Naive B cell (primary cell): ENCODE data around the gene AIFM3. TPM values are rescaled to one million over a fixed set of nuclear protein-coding genes. Genes with fewer than 3 reads are reported as not detected.
A peak's percentile ranks its signal among the peaks of the same experiment; 100 is the strongest.

ENCODE experiments used
- ATAC-seq, 2 donors: fragments of 150-1000 bp; cut with Tn5 transposase; 2 replicates each; pipeline ENCODE4 v1.10.0; 2021; ENCODE audit warnings: low read depth in 2 of 2, mild to moderate bottlenecking in 2 of 2, moderate library complexity in 2 of 2
- DNase-seq: peaks from one replicate; pipeline ENCODE4 v3.0.0; 2022
- H3K27ac Mint-ChIP-seq, 6 donors: one replicate each; pipeline ENCODE4 v1.8.0; 2020 to 2022; ENCODE audit warnings: mild to moderate bottlenecking in 6 of 6, mixed read lengths in 6 of 6, moderate library complexity in 5 of 6, inconsistent platforms in 2 of 6
- H3K27me3 Mint-ChIP-seq, 3 donors: one replicate each; pipeline ENCODE4 v1.8.0; 2021 to 2022; ENCODE audit warnings: mixed read lengths in 3 of 3, mild to moderate bottlenecking in 1 of 3
- H3K36me3 Mint-ChIP-seq, 2 donors: one replicate each; pipeline ENCODE4 v1.8.0; 2020 to 2022; ENCODE audit warnings: mixed read lengths in 2 of 2, inconsistent platforms in 1 of 2, mild to moderate bottlenecking in 1 of 2
- H3K4me1 Mint-ChIP-seq, 3 donors: one replicate each; pipeline ENCODE4 v1.8.0; 2020 to 2022; ENCODE audit warnings: mixed read lengths in 3 of 3, inconsistent platforms in 1 of 3, mild to moderate bottlenecking in 1 of 3, moderate library complexity in 1 of 3
- H3K4me3 Mint-ChIP-seq, 8 donors: one replicate each; pipeline ENCODE4 v1.8.0; 2020 to 2022; ENCODE audit warnings: mild to moderate bottlenecking in 8 of 8, mixed read lengths in 8 of 8, moderate library complexity in 8 of 8, inconsistent platforms in 2 of 8
- H3K9me3 Mint-ChIP-seq, 7 donors: one replicate each; pipeline ENCODE4 v1.8.0; 2020 to 2022; ENCODE audit warnings: mixed read lengths in 7 of 7, mild to moderate bottlenecking in 5 of 7, inconsistent platforms in 2 of 7, moderate library complexity in 1 of 7
- polyA plus RNA-seq, 6 donors: library from polyadenylated mRNA; unstranded; fragments of 300-500 nt; fragmentation: Illumina TruSeq; gene quantifications; one replicate each; pipeline ENCODE4 v1.2.3, GENCODE V29; 2021; ENCODE audit warnings: low read depth in 6 of 6

AIFM3 gene
- polyA plus RNA-seq, 6 donors from 2014 or later: 0.26 to 0.82 TPM; not detected in 4

GRCh38 chr22:20987375-20987774 is 20.3 kb downstream of the AIFM3 start:
- ATAC-seq (no peak), DNase-seq (no peak)
- H3K4me1 Mint-ChIP-seq: peaks cover 15 to 16% (median 15%) of the 10 kb centered on the region in 3 donors
- H3K4me3 Mint-ChIP-seq: no peak overlapping the region
- peaks cover 0 to 5% of the 10 kb centered on the region in 2 donors for H3K36me3 Mint-ChIP-seq
- no peaks in the 10 kb centered on the region for H3K27me3 Mint-ChIP-seq
- no peak overlapping the region for H3K27ac Mint-ChIP-seq
- H3K9me3 Mint-ChIP-seq: no peaks in the 10 kb centered on the region

- ATAC-seq: no peak
- no peak overlapping the region for H3K4me3 Mint-ChIP-seq
- no peaks in the 10 kb centered on the region for H3K27me3 Mint-ChIP-seq
- no peaks in the 10 kb centered on the region for H3K9me3 Mint-ChIP-seq
- no peak overlapping the region for H3K27ac Mint-ChIP-seq
- DNase-seq: no peak
- peaks cover 0 to 5% of the 10 kb centered on the region in 2 donors for H3K36me3 Mint-ChIP-seq
- H3K4me1 Mint-ChIP-seq: peaks cover 3 to 7% (median 5%) of the 10 kb centered on the region in 3 donors
These were observed 21.7 kb downstream of the AIFM3 start for GRCh38 chr22:20988573-20989322.

- Mint-ChIP-seq H3K27me3 (no peaks in the 10 kb centered on the region), H3K9me3 (no peaks in the 10 kb centered on the region), H3K27ac (no peak overlapping the region), H3K4me1 (peaks cover 0 to 4% (median 0%) of the 10 kb centered on the region in 3 donors), H3K4me3 (no peak overlapping the region), H3K36me3 (peaks cover 0 to 5% of the 10 kb centered on the region in 2 donors)
- DNase-seq: no peak
- ATAC-seq: no peak
These were observed 22.5 kb downstream of the AIFM3 start for GRCh38 chr22:20989323-20990138.

- no peak overlapping the region for H3K4me3 Mint-ChIP-seq
These were observed 23.4 kb downstream of the AIFM3 start for GRCh38 chr22:20990184-20991180.

GRCh38 chr22:20991252-20992055 is 24.4 kb downstream of the AIFM3 start:
- Mint-ChIP-seq H3K4me1 (peaks cover 0 to 2% (median 0%) of the 10 kb centered on the region in 3 donors), H3K27ac (no peak overlapping the region)

More at GRCh38 chr22:20990184-20991180, 23.4 kb downstream of the AIFM3 start:
- ATAC-seq (no peak), DNase-seq (no peak)
- H3K36me3 Mint-ChIP-seq: peaks cover 0 to 5% of the 10 kb centered on the region in 2 donors
- peak overlapping the region in 3 of 6 donors; percentile 39 to 58 (median 58) for H3K27ac Mint-ChIP-seq
- H3K4me1 Mint-ChIP-seq: peaks cover 0 to 4% (median 0%) of the 10 kb centered on the region in 3 donors
- no peaks in the 10 kb centered on the region for H3K9me3 Mint-ChIP-seq
- H3K27me3 Mint-ChIP-seq: no peaks in the 10 kb centered on the region

GRCh38 chr22:20992056-20992442 is 25.0 kb downstream of the AIFM3 start:
- no peaks in the 10 kb centered on the region for H3K27me3 Mint-ChIP-seq
- no peaks in the 10 kb centered on the region for H3K4me1 Mint-ChIP-seq
- ATAC-seq: no peak
- no peaks in the 10 kb centered on the region for H3K9me3 Mint-ChIP-seq
- H3K36me3 Mint-ChIP-seq: no peaks in the 10 kb centered on the region
- no peak overlapping the region for H3K27ac Mint-ChIP-seq
- DNase-seq: no peak
- no peak overlapping the region for H3K4me3 Mint-ChIP-seq

More at GRCh38 chr22:20991252-20992055, 24.4 kb downstream of the AIFM3 start:
- peaks cover 0 to 2% of the 10 kb centered on the region in 2 donors for H3K36me3 Mint-ChIP-seq
- no peak for DNase-seq
- H3K27me3 Mint-ChIP-seq: no peaks in the 10 kb centered on the region
- ATAC-seq: no peak
- no peaks in the 10 kb centered on the region for H3K9me3 Mint-ChIP-seq
- no peak overlapping the region for H3K4me3 Mint-ChIP-seq

GRCh38 chr22:20992456-20993303 is 25.6 kb downstream of the AIFM3 start:
- Mint-ChIP-seq H3K27ac (peak overlapping the region in 1 of 6 donors; percentile 63), H3K9me3 (no peaks in the 10 kb centered on the region), H3K27me3 (no peaks in the 10 kb centered on the region), H3K4me1 (no peaks in the 10 kb centered on the region), H3K36me3 (no peaks in the 10 kb centered on the region), H3K4me3 (no peak overlapping the region)
- ATAC-seq (no peak), DNase-seq (no peak)

GRCh38 chr22:20993304-20994127 is 26.5 kb downstream of the AIFM3 start:
- Mint-ChIP-seq H3K4me3 (no peak overlapping the region), H3K9me3 (no peaks in the 10 kb centered on the region), H3K36me3 (no peaks in the 10 kb centered on the region), H3K4me1 (peaks cover 0 to 6% (median 0%) of the 10 kb centered on the region in 3 donors), H3K27me3 (no peaks in the 10 kb centered on the region), H3K27ac (no peak overlapping the region)
- DNase-seq (no peak), ATAC-seq (no peak)

GRCh38 chr22:20994128-20994901 is 27.3 kb downstream of the AIFM3 start:
- peaks cover 0 to 6% (median 0%) of the 10 kb centered on the region in 3 donors for H3K4me1 Mint-ChIP-seq
- no peak overlapping the region for H3K27ac Mint-ChIP-seq
- H3K36me3 Mint-ChIP-seq: no peaks in the 10 kb centered on the region
- H3K4me3 Mint-ChIP-seq: no peak overlapping the region
- ATAC-seq (no peak), DNase-seq (no peak)
- H3K9me3 Mint-ChIP-seq: no peaks in the 10 kb centered on the region
- H3K27me3 Mint-ChIP-seq: no peaks in the 10 kb centered on the region

GRCh38 chr22:20994902-20995241 is 27.8 kb downstream of the AIFM3 start:
- Mint-ChIP-seq H3K27me3 (no peaks in the 10 kb centered on the region), H3K36me3 (no peaks in the 10 kb centered on the region), H3K4me3 (no peak overlapping the region), H3K27ac (no peak overlapping the region), H3K4me1 (peaks cover 0 to 10% (median 0%) of the 10 kb centered on the region in 3 donors), H3K9me3 (no peaks in the 10 kb centered on the region)
- DNase-seq: no peak
- ATAC-seq: no peak
